NK-92 (cell line): ENCODE results near the gene DCST1.

Experiments
- DNase-seq: peaks from one replicate; lab custom pipeline; 2025; ENCODE audit not compliant: unreplicated experiment; lab: John Stamatoyannopoulos, UW

DCST1 gene

GRCh38 chr1:155030899-155031298, 2.7 kb upstream of the DCST1 start:
- no peak for DNase-seq

DNA sequence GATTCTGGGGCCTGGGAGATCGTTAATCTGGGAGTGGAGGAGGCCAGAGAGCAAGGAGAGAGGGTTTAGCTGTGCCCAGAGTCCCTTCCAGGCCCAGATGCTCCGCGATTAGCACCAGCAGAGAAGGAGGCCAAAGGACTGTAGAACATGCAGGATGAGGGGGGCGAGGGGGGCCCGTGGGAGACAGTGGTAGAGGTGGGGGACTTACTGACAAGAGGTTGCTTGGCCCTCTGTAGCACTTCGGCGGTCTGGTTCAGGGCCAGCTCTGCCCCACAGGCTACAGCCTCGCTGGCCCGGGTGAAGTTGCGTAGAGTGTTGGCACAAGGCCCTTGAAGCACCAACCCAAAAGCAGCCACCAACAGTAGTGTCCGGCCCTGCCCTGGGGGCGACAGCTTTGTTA, 738 bp upstream of the DCST1 start:
- no peak for DNase-seq

- DNase-seq = no peak
Measured at GRCh38 chr1:155034318-155035208, 939 bp downstream of the DCST1 start.

- DNase-seq = no peak
Measured at GRCh38 chr1:155035936-155036335, 2.3 kb downstream of the DCST1 start.

DNA sequence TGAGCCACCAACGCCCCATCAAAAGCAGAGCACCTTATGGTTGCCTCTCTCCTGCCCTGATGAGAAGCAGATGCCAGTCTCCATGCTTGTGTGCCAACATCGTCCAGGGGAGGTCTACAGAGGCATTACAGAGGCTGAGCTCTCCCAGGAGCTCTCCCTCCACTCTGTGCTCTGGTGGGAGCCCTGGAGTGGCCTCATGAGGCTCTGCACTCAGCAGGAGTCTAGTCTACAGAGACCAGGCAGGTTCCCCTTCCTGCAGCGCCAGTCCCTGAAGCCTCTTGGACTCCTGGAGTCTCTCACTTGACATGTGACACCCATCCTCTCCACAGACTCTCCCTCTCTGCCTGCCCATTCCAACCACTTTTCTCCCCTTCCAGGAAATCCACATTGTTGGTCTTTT, 3.4 kb downstream of the DCST1 start:
- DNase-seq = no peak

DNA sequence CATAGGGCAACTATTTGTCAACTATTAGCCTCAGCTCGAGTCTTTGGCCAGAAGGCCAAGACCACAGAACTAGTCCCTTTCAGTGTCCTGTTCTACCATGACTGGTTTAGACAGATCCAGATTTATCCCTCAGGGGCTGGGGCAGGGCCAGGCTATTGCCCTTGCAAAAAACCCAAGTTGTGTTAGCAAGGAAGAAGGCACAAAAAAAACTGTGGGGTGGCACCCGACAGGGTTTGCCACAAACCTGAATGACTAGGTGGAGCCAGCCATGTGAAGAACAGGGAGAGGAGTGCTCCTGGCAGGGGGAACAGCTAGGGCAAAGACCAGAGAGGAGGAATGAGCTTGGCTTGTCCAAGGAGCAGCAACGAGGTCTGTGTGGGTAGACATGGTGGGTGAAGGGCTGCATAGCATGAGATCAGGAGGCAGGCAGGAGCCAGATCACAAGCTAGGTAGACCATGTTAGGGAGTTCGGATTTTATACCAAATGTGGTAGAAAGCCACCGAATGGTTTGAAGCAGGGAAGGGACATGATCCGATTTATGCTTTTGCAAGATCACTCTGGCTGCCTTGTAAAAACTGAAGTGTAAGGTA, 4.3 kb downstream of the DCST1 start:
- DNase-seq = no peak

DNA sequence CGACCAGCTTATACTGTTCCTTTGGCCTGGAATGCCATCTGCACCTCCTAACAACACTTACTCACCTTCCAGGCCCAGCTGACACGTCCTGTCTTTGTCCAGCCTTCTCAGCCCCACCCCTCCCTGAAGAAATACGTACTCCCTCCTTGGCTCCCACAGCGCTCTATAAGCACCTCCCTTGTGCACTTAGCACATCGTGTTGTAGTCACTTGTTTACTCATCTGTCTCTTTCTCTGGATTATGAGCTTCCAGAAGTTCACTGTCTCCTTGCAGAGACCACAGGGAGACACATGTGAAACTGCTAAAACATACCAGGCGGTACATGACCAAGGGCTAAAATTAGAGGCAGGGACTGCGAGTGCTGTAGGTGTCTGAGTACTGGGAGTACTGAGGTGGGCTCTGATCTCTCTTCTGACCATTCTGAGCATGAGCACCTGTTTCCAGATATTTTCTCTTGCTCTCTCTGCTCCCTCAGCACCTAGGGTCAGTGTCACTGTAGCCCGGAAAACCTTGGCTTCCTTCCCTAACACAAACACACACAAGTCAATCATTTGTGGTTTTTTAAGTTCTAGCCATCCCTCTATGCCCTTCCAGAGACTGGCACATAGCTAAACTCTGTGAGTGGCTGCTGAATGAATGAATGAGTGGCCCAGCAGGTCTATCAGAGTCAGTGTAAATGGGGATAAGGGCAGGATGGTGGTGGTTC, 5.1 kb downstream of the DCST1 start:
- DNase-seq = no peak

DNA sequence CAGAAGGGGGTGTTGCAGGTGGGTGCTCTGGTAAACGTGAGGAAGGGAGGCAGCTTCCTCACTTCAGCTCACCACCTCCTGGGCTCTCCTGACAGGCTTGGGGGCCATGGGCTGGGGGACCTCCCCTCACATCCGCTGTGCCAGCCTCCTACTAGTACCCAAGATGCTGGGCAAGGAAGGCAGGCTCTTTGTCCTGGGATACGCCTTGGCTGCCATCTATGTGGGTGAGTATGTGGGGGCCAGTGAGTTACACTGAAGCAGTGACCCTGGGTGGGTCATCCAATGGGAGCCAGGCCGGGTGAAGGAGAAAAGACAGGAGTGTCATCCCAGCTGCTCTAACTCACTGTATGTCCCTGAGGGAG, 5.7 kb downstream of the DCST1 start:
- no peak for DNase-seq

GRCh38 chr1:155040358-155041093, 6.9 kb downstream of the DCST1 start:
- no peak for DNase-seq

- DNase-seq = no peak
Measured at GRCh38 chr1:155042789-155043188, 9.2 kb downstream of the DCST1 start.

GRCh38 chr1:155043301-155043702, 9.7 kb downstream of the DCST1 start:
- DNase-seq = no peak

DNA sequence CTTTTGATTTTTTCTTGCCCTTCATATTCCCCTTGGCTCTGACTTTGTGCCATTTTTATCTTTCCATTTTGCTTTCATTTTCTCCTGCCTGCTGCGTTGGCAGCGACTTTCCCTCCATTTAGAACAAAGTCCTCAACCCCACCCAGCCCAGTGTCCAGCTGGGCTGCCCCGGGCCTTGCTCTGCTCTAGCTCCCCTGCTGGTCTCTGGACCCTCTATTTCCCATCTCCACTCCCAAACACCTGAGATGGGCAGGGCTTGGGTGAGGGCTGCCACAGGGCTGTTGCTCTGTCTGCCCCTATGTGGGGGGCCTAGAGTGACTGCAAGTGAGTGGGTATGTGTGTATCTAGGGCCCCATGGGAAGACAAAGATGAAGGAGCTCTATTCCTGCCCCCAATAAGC, 10.2 kb downstream of the DCST1 start:
- no peak for DNase-seq

DNA sequence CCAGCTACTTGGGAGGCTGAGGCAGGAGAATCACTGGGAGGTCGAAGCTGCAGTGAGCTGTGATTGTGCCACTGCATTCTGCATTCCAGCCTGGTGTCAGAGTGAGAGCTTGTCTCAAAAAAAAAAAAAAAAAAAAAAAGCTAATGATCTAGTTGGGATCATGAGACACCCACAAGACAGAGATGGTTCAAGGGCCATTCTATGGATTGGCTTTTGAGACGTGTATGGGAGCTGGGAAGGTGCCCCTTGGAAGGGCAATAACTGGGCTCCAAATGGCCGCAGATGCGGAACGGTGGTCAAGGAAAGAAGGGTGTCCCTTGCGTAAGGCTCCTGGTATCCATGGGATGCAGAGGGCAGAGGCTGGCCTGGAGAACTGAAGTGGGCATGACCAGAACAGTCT, 10.7 kb downstream of the DCST1 start:
- DNase-seq = no peak

DNA sequence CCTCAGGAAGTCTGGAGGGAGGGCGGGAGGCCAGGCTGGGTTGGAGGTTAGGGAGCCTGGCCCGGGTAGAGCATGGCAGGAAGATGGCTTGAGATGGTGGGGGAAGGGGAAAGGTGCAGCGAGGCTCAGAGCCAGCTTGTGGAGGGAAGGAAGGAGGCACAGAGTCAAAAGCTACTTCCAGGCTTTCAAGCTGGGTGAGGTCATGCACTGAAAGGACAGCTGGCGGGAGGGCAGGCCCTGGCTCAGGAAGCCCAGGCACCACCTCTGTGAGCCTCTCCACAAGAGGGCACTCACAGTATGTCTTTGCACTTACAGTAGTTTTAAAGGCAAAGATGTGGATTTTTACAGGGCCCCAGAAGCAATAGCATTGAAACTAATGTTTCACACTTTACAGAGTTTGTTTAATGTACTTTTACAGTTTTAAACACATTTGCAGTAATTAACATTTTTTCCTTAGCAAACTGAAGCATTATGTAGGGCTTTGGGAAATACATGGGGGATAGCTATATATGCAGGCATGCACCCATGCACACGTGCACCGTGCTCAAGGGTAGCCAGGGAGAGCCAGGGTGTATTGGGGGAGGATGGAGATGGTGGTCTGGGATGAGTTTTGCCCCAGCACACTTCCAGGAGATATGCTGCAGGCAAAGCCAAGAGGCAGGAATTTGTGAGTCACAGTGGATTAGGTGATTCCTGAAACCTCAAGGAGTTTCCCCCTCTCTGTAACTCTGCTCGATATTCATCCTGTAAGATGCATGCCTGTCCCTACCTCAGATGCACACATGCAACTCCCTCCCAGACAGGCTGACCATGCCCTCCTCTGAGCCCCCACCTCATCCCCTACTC, 11.4 kb downstream of the DCST1 start:
- no peak for DNase-seq

- DNase-seq = no peak
Measured at GRCh38 chr1:155048449-155049334, 15.1 kb downstream of the DCST1 start.

DNA sequence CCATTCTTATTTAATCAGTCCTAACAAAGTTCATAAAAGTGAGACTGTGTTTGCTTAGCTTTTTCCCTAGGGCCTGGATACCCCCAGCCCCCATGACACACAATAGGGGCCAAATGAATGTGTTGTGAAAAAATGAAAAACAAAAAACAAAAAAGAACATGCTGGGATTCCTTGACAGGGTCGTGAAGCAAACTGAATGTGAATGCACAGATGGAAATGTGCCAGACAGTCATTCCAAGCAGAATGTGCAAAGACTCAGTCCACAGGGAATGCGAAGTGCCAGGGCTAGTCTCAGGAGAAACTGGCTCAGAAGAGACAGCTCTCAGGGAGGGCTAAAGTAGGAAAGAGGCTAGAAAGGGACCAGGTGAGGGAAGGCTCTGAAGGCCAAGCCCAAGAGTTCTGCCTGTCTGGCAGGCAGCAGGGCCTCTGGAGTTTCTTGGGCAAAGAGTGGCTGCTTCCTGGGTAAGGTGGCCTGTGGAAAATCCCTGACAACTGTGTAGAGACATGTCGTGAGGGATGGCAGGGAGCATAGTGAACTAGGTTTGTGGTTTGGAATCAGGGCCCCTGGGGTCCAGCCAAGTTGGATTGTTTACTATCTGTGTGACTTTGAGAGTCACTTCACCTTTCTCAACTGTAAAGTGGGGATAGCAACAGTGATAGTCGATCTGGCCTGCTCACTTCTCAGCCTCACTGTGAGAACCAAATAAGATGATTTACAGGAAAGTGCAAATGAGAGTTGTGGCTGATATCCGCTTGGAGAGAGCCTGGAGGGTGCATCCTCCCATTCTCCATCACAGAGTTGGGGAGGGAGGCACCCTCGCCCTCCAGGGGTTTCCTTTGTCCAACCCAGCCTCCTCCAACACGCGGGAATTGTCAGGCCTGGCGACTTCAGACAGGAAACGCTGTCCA, 16.3 kb downstream of the DCST1 start:
- DNase-seq = no peak

- DNase-seq = no peak
Measured at GRCh38 chr1:155050560-155051341, 17.1 kb downstream of the DCST1 start, which contains the start of gene ADAM15. Gene ADAM15 (plus strand): TSS chr1:155051316. CDS start chr1:155051387, 71 bp downstream.

- DNase-seq = no peak
Measured at GRCh38 chr1:155051342-155051776, 17.7 kb downstream of the DCST1 start.
